AG10803 (cell line): ENCODE measurements around the gene SBK1.
"Not testable (repeated sequence)": the region's sequence is repeated elsewhere in the genome, so short reads cannot be mapped to it uniquely, and the experiment has no call there.

Source experiments
- DNase-seq: peaks from one replicate; pipeline ENCODE4 v3.0.0; 2010; ENCODE audit warnings: low read depth
- H3K4me3 ChIP-seq: 2 replicates; pipeline ENCODE4 v1.5.1; 2011; ENCODE audit warnings: mild to moderate bottlenecking, low read length, control low read depth

The SBK1 gene

GRCh38 chr16:28336940-28337710 lies 44.8 kb downstream of the SBK1 start:
- not testable (repeated sequence) for DNase-seq, H3K4me3 ChIP-seq

- not testable (repeated sequence) for DNase-seq
Measured at GRCh38 chr16:28338230-28338629, 45.9 kb downstream of the SBK1 start.

GRCh38 chr16:28362600-28362999 lies 70.3 kb downstream of the SBK1 start:
- H3K4me3 ChIP-seq, DNase-seq: not testable (repeated sequence)

More at GRCh38 chr16:28338230-28338629, 45.9 kb downstream of the SBK1 start:
- not testable (repeated sequence) for H3K4me3 ChIP-seq

GRCh38 chr16:28363408-28363807 lies 71.1 kb downstream of the SBK1 start, which contains the start of gene NPIPB6:
Gene NPIPB6, minus strand, starts transcription at chr16:28363508. Its CDS starts 686 bp downstream, at chr16:28362822.
- H3K4me3 ChIP-seq, DNase-seq: not testable (repeated sequence)

GRCh38 chr16:28364268-28365173 lies 72.2 kb downstream of the SBK1 start:
- not testable (repeated sequence) for DNase-seq, H3K4me3 ChIP-seq

GRCh38 chr16:28367926-28368325 lies 75.6 kb downstream of the SBK1 start:
- DNase-seq, H3K4me3 ChIP-seq: not testable (repeated sequence)
